Upper lobe of left lung (tissue), 6 donors: ENCODE results near the gene TBL2. TPM values are rescaled to one million over a fixed set of nuclear protein-coding genes. Genes with fewer than 3 reads are reported as not detected.

ENCODE experiments used
- ATAC-seq, 2 donors: fragments of 200-7000 bp; cut with Tn5 transposase; one replicate each; pipeline ENCODE4 v1.9.1; 2022; ENCODE audit warnings: mild to moderate bottlenecking in 2 of 2, moderate library complexity in 2 of 2; ENCODE audit not compliant: low FRiP score in 2 of 2
- DNase-seq, 2 donors: peaks; one replicate each; pipeline ENCODE4 v3.0.0-alpha.2; 2019 to 2020
- H3K27ac ChIP-seq, 4 donors: fragments of 200-600 bp; sonication (generic); one replicate each; pipeline ENCODE4 v1.5.1; 2016 to 2019
- H3K27me3 ChIP-seq, 4 donors: fragments of 200-600 bp; sonication (generic); one replicate each; pipeline ENCODE4 v1.5.1; 2017 to 2019
- H3K36me3 ChIP-seq, 4 donors: fragments of 200-600 bp; sonication (generic); one replicate each; pipeline ENCODE4 v1.5.1; 2016 to 2019
- H3K4me1 ChIP-seq, 4 donors: fragments of 200-600 bp; sonication (generic); one replicate each; pipeline ENCODE4 v1.5.1; 2018 to 2019
- H3K4me3 ChIP-seq, 4 donors: fragments of 200-600 bp; sonication (generic); one replicate each; pipeline ENCODE4 v1.5.1; 2017 to 2019; ENCODE audit warnings: mild to moderate bottlenecking in 2 of 4, moderate library complexity in 1 of 4
- H3K9me3 ChIP-seq, 4 donors: fragments of 200-600 bp; sonication (generic); one replicate each; pipeline ENCODE4 v1.5.1; 2018 to 2019
- CTCF ChIP-seq, 6 experiments: fragments of 450-650 bp in 4 of 6; fragments of 200-600 bp in 2 of 6; sonication (generic) in 2 of 6; IDR thresholded peaks; one replicate each; pipeline ENCODE4 v1.5.1; 2016 to 2019; ENCODE audit warnings: antibody characterized with exemption in 6 of 6
- EP300 ChIP-seq, 4 donors: sonication (generic); formaldehyde crosslinking; IDR thresholded peaks; one replicate each; pipeline ENCODE4 v1.5.1; 2017; ENCODE audit warnings: antibody characterized with exemption in 4 of 4, control low read depth in 2 of 4
- POLR2A ChIP-seq, 4 donors: fragments of 450-650 bp; IDR thresholded peaks; one replicate each; pipeline ENCODE4 v1.5.1; 2016 to 2017; ENCODE audit warnings: antibody characterized with exemption in 4 of 4, mild to moderate bottlenecking in 2 of 4
- POLR2AphosphoS5 ChIP-seq, 2 donors: sonication (generic); formaldehyde crosslinking; IDR thresholded peaks; one replicate each; pipeline ENCODE4 v1.5.1; 2017; ENCODE audit warnings: antibody characterized with exemption in 2 of 2
- WGBS, 2 donors: methylation state at CpG; one replicate each; pipeline ENCODE4 v1.1.5; 2017 to 2018; 5-methylcytosine and 5-hydroxymethylcytosine counted together
- total RNA-seq, 6 donors: library from RNA; depleted of rRNA in 4 of 6; stranded (reverse); fragments of >200 nt in 4 of 6; gene quantifications; one replicate each; pipeline versions ENCODE4 v1.1.0 to v1.2.1, GENCODE V29; 2016 to 2021
- donor health status: DM: no; HTN: no; CAD: no; lungs with moderate emphysema.
- donor health status: DM: no; HTN: yes; CAD: no; lungs with severe emphysema.

The TBL2 gene
- total RNA-seq, 6 donors from 2014 or later, result 15.7 to 52.9 (median 30.7) TPM

- Histone ChIP-seq H3K36me3 (peaks cover 0 to 13% (median 9%) of the 10 kb centered on the region in 4 donors), H3K27ac (peak overlapping the region; percentile 85 to 96 (median 92)), H3K9me3 (no peaks in the 10 kb centered on the region), H3K4me3 (peak overlapping the region; percentile 54 to 98 (median 95)), H3K4me1 (peaks cover 33 to 51% (median 43%) of the 10 kb centered on the region in 4 donors), H3K27me3 (no peaks in the 10 kb centered on the region)
- ATAC-seq, result peak; percentile 59 to 89
- 0% methylated on average over 1 to 14 of the region's 62 CpGs for WGBS, 2 donors
- TF ChIP-seq POLR2AphosphoS5 (IDR thresholded peaks at IDR 0.05) (no peak), CTCF (IDR thresholded peaks at IDR 0.05) (peak in 1 of 6 experiments; percentile 15), POLR2A (IDR thresholded peaks at IDR 0.05) (peak in 1 of 4 donors; percentile 21), EP300 (IDR thresholded peaks at IDR 0.05) (no peak)
- peak; percentile 52 to 94 for DNase-seq
Observed at GRCh38 chr7:73521636-73522104, 56.7 kb downstream of the TBL2 start.

DNA sequence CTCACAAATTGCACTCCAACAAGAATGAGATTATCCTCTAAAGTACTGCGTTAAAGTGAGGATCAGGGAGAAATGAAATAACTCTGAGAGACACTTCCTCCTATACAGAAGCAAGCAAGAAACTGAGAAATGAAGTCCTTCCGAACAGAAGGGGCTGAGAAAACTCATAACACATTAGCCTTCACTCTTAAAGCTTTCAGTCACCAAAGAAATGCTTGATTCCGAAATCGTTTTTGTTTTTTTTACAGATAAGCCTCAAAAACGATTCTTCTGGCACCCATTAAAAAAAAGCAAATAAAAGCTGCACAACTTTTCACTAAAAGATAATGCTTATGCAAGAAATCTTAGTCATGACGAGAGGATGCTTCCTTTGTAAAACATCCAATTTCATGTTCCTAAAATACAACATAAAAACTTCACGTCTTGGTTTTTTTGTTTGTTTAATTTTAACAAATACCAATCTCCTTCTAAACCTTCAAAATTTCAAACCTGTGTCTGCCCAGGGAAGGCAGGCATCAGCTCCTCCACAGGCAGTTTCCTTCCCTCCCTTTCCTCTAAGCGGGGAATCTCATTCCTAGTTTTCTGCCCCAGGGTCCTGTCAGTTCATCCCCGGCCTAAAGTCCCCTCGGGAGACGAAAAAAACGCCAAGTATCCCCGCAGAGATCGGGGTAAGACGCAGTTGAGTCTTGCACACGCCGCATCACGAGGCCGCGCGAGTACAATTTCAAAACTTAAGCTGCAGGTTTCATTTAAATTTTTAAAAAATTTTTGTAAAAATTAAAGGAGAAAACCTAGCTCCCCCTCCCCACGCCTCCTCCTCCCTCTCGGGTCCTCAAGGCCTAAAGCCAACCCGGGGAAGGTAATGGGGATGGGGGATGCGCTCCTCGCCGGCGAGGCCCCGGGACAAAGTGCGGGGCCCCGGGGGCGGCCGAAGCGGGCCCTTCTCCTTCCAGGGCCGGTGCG lies 57.4 kb downstream of the TBL2 start:
- 0 to 1% methylated on average over 31 to 36 of the region's 36 CpGs for WGBS, 2 donors
- H3K4me1 ChIP-seq, result peaks cover 33 to 51% (median 43%) of the 10 kb centered on the region in 4 donors

GRCh38 chr7:73519867-73520672 lies 58.3 kb downstream of the TBL2 start:
- peaks cover 0 to 28% (median 16%) of the 10 kb centered on the region in 4 donors for H3K36me3 ChIP-seq
- H3K4me1 ChIP-seq, result peaks cover 33 to 51% (median 43%) of the 10 kb centered on the region in 4 donors
- no peaks in the 10 kb centered on the region for H3K27me3 ChIP-seq
- TF ChIP-seq CTCF (IDR thresholded peaks at IDR 0.05), result no peak
- TF ChIP-seq POLR2A (IDR thresholded peaks at IDR 0.05), result no peak
- TF ChIP-seq EP300 (IDR thresholded peaks at IDR 0.05), result no peak
- TF ChIP-seq POLR2AphosphoS5 (IDR thresholded peaks at IDR 0.05), result no peak
- 59 to 61% methylated on average over 18 of the region's 18 CpGs for WGBS, 2 donors
- no peaks in the 10 kb centered on the region for H3K9me3 ChIP-seq
- peak overlapping the region in 3 of 4 donors; percentile 89 to 96 (median 95) for H3K27ac ChIP-seq
- DNase-seq (no peak), ATAC-seq (no peak)
- peak overlapping the region in 3 of 4 donors; percentile 95 to 98 (median 95) for H3K4me3 ChIP-seq

More for the DNA sequence above, 57.4 kb downstream of the TBL2 start:
- DNase-seq (no peak), ATAC-seq (no peak)
- H3K9me3 ChIP-seq, result no peaks in the 10 kb centered on the region
- TF ChIP-seq EP300 (IDR thresholded peaks at IDR 0.05), result no peak
- TF ChIP-seq POLR2AphosphoS5 (IDR thresholded peaks at IDR 0.05), result no peak
- TF ChIP-seq CTCF (IDR thresholded peaks at IDR 0.05), result no peak
- no peak for TF ChIP-seq POLR2A (IDR thresholded peaks at IDR 0.05)
- peak overlapping the region; percentile 85 to 96 (median 92) for H3K27ac ChIP-seq
- peaks cover 0 to 19% (median 11%) of the 10 kb centered on the region in 4 donors for H3K36me3 ChIP-seq
- peak overlapping the region; percentile 54 to 98 (median 95) for H3K4me3 ChIP-seq
- no peaks in the 10 kb centered on the region for H3K27me3 ChIP-seq

DNA sequence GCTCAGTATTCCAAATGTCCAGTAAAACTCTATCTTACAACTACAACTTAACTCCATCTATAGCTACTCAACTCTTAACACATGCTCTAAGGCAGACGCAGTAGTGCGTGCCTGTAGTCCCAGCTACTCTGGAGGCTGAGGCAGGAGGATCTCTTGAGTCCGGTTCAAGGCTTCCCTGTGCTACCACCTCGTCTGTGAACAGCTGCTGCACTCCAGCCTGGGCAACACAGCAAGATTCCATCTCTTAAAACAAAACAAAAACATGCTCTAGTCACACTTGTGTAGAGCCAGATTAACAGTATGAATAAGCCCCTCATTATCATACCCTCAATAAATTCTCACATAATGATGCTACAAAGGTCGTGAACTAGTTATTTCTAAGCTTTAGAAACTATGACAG lies 59.9 kb downstream of the TBL2 start:
- DNase-seq (no peak), ATAC-seq (no peak)
- TF ChIP-seq POLR2AphosphoS5 (IDR thresholded peaks at IDR 0.05), result no peak
- no peak for TF ChIP-seq CTCF (IDR thresholded peaks at IDR 0.05)
- no peak for TF ChIP-seq EP300 (IDR thresholded peaks at IDR 0.05)
- no peak for TF ChIP-seq POLR2A (IDR thresholded peaks at IDR 0.05)
- peaks cover 0 to 43% (median 23%) of the 10 kb centered on the region in 4 donors for H3K36me3 ChIP-seq
- peak overlapping the region in 1 of 4 donors; percentile 46 for H3K27ac ChIP-seq
- 78 to 84% methylated on average over 5 of the region's 5 CpGs for WGBS, 2 donors
- H3K4me1 ChIP-seq, result peaks cover 33 to 51% (median 43%) of the 10 kb centered on the region in 4 donors
- no peaks in the 10 kb centered on the region for H3K9me3 ChIP-seq
- H3K27me3 ChIP-seq, result no peaks in the 10 kb centered on the region
- no peak overlapping the region for H3K4me3 ChIP-seq

Other genes starting within 250 kb of the TBL2 start
- 1 to 10 TPM in 1 of 6 donors, under 1 TPM in 4, not detected in 1; 0.30 to 1.2 (median 0.63) TPM for gene FZD9, start 144.8 kb downstream of the TBL2 start, total RNA-seq
- gene BAZ1B, start 56.3 kb downstream of the TBL2 start, total RNA-seq, result 10 to 100 TPM; 45.8 to 71.4 (median 56.0) TPM
- gene BCL7B, start 20.9 kb downstream of the TBL2 start, total RNA-seq, result 10 to 100 TPM; 50.3 to 95.9 (median 62.5) TPM
- 10 to 100 TPM in 5 of 6 donors, 1 to 10 TPM in 1; 8.1 to 39.8 (median 14.4) TPM for gene MLXIPL, start 45.9 kb upstream of the TBL2 start, total RNA-seq
- gene VPS37D, start 89.3 kb upstream of the TBL2 start, total RNA-seq, result 1 to 10 TPM; 1.0 to 4.3 (median 1.5) TPM
- gene DNAJC30, start 104.9 kb upstream of the TBL2 start, total RNA-seq, result 10 to 100 TPM in 4 of 6 donors, 1 to 10 TPM in 2; 6.9 to 13.1 (median 10.3) TPM
- gene BUD23, start 105.0 kb upstream of the TBL2 start, total RNA-seq, result 10 to 100 TPM; 19.9 to 52.3 (median 48.8) TPM
- 10 to 100 TPM in 2 of 6 donors, 1 to 10 TPM in 4; 4.1 to 16.9 (median 5.9) TPM for gene STX1A, start 141.1 kb upstream of the TBL2 start, total RNA-seq
- gene ABHD11, start 160.2 kb upstream of the TBL2 start, total RNA-seq, result 10 to 100 TPM; 13.6 to 35.3 (median 28.2) TPM
- 10 to 100 TPM; 21.9 to 95.0 (median 43.9) TPM for gene CLDN3, start 191.7 kb upstream of the TBL2 start, total RNA-seq